Stimulated activated naive CD8-positive, alpha-beta T cell treated with anti-CD3 and anti-CD28 coated beads, Interleukin-15, Interleukin-2, amounts not matched to agents 100 ng/mL and 50 ng/mL, for 24 hours (primary cell): ENCODE data around the gene HDAC6.
"Not testable (repeated sequence)": the region's sequence is repeated elsewhere in the genome, so short reads cannot be mapped to it uniquely, and the experiment has no call there.

ENCODE experiments used
- H3K27ac Mint-ChIP-seq: one replicate; pipeline ENCODE4 v1.8.0; 2021; ENCODE audit warnings: mild to moderate bottlenecking, mixed read lengths
- H3K27me3 Mint-ChIP-seq: one replicate; pipeline ENCODE4 v1.8.0; 2021; ENCODE audit warnings: mixed read lengths
- H3K36me3 Mint-ChIP-seq: one replicate; pipeline ENCODE4 v1.8.0; 2021; ENCODE audit warnings: low read depth, mixed read lengths
- H3K4me1 Mint-ChIP-seq: one replicate; pipeline ENCODE4 v1.8.0; 2021; ENCODE audit warnings: low read depth, mixed read lengths
- H3K4me3 Mint-ChIP-seq: one replicate; pipeline ENCODE4 v1.8.0; 2021; ENCODE audit warnings: mild to moderate bottlenecking, mixed read lengths
- H3K9me3 Mint-ChIP-seq: one replicate; pipeline ENCODE4 v1.8.0; 2021; ENCODE audit warnings: mixed read lengths

HDAC6 gene

GRCh38 chrX:48864210-48864609 is 62.3 kb downstream of the HDAC6 start:
- no peaks in the 10 kb centered on the region for H3K36me3 Mint-ChIP-seq
- H3K9me3 Mint-ChIP-seq: no peaks in the 10 kb centered on the region
- H3K4me3 Mint-ChIP-seq: no peak overlapping the region
- no peaks in the 10 kb centered on the region for H3K4me1 Mint-ChIP-seq
- H3K27ac Mint-ChIP-seq: no peak overlapping the region
- no peaks in the 10 kb centered on the region for H3K27me3 Mint-ChIP-seq

DNA sequence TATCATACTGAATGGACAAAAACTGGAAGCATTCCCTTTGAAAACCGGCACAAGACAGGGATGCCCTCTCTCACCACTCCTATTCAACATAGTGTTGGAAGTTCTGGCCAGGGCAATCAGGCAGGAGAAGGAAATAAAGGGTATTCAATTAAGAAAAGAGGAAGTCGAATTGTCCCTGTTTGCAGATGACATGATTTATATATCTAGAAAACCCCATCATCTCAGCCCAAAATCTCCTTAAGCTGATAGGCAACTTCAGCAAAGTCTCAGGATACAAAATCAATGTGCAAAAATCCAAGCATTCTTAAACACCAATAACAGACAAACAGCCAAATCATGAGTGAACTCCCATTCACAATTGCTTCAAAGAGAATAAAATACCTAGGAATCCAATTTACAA is 70.2 kb downstream of the HDAC6 start:
- not testable (repeated sequence) for H3K4me1 Mint-ChIP-seq, H3K4me3 Mint-ChIP-seq, H3K27ac Mint-ChIP-seq, H3K27me3 Mint-ChIP-seq, H3K36me3 Mint-ChIP-seq, H3K9me3 Mint-ChIP-seq
